GM19043 (cell line): ENCODE data around the gene MMAB.
"Not testable (repeated sequence)": the region's sequence is repeated elsewhere in the genome, so short reads cannot be mapped to it uniquely, and the experiment has no call there.

Experiments used
- ATAC-seq: cut with Tn5 transposase; IDR thresholded peaks from one replicate; pipeline ENCODE4 v1.9.1; 2021; ENCODE audit warnings: low read depth; ENCODE audit not compliant: unreplicated experiment

The MMAB gene

DNA sequence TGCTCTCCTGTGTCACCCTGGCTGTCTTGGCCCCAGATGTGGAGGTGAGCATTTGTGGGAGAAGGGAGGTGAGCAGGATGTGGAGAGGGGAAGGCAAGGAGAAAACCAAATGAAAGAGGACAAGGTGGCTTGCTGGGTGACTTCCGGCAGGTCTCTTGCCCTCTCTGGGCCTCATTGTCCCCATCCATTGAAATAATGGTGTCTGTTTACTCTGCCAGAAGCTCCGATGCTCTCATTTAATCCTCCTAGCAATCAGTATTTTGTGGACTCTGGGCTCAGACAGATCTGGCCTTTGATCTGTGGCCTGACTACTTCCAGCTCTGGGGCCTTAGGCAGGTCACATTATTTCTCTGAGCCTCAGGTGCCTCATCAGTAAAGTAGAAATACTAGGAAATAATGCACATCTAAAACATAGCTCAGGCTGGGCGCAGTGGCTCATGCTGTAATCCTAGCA is 30.9 kb upstream of the MMAB start:
- ATAC-seq, result no peak

DNA sequence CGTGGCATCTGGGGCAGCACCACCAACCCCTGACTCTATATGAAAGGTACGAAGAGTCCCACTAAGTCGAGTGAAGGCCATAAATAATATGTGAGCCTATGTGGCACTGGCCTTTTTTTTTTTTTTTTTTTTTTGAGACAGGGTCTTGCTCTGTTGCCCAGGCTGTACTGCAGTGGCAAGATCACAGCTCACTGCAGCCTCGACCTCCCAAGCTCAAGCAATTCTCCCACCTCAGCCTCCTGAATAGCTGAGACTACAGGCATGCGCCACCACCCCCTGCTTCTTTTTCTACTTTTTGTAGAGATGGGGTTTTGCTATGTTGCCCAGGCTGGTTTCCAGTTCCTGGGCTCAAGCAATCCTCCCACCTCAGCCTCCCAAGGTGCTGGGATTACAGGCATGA is 28.8 kb upstream of the MMAB start:
- not testable (repeated sequence) for ATAC-seq

DNA sequence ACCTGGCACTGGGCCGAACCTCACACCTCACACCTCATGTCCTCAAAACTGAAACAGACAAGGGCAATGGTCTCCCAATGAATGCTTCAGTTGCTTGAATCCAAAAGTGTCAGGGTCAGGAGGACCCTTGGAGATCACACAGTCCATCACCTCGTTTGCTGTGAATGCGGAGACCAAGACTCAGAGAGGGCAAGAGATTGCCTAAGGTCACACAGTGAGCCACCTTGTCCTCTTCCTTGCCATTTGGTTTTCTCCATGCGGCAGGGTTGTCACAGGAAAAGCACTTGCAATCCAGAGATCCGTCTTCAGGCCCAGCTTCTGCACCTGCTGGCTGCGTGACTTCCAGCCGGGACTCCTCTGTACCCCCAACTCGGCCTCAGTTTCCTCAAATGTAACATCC is 28.3 kb upstream of the MMAB start:
- ATAC-seq, result no peak

DNA sequence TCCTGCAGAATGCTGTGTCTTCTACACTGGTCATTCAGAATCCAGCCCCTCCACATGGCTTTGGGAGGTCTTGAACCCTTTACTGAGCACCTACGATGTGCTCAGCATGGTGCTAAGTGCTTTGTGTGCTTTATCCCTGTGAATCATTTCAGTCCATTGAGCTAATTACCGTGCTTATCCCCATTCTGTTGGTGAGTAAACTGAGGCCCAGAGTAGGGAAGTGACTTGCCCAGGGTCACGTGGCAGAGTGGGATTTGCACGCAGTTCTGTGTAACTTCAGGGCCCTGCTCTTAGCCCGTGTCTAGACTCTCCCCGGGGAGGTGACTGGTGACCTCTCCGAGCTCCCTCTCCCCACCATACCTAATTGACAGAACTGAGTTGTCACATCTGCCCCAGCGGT is 27.7 kb upstream of the MMAB start:
- no peak for ATAC-seq

DNA sequence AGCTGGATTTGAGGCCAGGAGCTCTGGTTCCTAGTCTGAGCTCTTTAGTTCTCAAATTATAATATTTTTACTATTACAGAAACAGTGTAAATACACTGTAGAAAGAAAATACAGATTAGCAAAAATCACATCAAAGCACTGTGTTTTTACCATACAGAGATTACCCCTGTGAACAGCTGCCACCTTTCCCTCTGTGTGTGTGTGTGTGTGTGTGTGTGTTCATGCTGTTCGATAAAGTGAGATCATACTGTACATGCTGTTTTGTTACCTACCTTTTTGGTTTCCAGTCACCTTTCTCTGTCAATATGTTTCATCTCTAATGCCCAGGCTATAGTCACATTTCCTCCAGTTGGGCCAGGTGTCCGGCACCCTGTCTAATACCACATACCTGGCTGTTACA is 27.2 kb upstream of the MMAB start:
- ATAC-seq, result no peak

DNA sequence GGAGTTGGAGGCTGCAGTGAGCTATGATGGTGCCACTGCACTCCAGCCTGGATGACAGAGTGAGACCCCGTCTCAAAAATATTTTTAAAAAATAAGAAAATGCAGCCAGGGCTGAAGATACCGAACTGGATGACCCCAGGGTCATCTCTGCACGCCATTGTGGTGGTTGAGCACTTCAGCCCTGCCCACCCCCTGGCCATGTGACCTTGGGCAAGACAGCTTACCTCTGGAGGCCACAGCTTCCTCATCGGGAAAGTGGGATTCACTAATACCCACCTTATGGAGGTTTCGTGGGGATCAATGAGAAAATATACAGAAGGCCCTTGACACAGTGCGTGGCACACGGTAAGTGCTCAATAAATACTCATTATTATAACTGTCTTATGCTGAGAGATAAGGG is 25.8 kb upstream of the MMAB start:
- ATAC-seq, result no peak

DNA sequence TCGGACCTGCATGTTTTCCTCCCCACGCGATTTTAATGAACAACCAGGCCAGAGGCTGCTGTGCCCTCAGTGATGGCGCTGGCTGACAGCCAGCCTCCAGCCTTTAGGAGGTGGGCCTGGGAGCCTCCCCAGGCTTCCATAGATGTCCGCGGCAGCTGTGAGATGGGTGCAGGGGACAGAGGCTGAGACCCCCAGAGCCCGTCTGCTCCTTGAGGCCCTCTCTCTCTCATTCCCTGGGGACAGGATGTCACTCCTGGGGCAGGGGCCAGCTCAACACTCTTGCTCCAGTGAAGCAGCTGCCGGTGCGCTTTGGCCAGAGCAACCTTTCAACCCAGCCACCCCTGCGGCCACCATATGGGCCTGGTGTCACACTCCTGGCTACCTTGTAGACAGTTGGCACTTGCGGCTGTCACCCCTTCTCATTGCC is 25.1 kb upstream of the MMAB start:
- ATAC-seq, result no peak

DNA sequence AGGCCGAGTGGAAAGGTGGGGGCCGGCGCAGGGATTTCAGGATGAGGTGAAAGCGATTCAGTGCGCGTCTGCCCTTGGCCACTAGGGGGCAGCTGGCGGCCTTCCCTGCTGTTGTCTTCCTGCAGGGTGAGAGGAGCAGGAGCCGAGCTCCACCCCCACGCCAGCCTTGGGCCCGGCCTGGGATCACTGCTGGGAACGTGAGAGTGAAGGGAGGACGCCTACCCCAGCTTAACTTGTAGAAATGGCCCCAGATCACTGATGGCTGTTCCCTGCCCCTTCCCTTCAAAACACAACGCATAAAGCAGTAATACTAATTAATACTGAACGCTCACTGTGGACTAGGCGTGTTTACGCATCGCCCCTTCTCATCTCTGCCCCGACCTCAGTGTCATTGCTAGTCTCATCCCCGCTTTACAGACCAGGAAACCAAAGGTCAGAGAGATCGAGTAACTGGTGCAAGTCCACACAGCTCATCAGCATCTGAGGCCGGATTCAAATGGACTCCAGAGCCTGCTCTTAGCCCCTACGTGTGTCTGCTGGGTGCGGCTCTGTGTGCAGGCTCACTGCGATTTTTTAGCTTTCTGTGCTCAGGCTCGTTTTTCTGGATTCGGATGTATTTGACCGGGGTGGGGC is 24.6 kb upstream of the MMAB start:
- no peak for ATAC-seq

DNA sequence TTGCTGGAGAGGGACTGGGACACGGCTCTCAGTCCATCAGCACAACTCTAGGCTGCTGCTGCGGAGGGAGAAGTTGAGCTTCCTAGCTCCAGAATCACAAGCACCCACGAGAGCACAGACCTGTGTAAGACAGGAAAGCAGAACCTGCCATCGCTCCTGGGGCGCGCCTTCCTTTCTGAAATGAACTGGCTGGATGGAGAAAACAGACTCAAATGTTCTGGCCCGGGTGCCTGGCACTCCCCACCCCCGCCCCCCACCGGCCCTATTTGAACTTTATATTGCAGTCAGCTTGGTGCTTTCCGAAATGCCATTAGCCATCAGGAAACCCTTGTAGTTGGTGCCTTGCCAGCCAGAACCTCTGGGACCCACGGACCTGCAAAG is 24.1 kb upstream of the MMAB start:
- ATAC-seq, result no peak

DNA sequence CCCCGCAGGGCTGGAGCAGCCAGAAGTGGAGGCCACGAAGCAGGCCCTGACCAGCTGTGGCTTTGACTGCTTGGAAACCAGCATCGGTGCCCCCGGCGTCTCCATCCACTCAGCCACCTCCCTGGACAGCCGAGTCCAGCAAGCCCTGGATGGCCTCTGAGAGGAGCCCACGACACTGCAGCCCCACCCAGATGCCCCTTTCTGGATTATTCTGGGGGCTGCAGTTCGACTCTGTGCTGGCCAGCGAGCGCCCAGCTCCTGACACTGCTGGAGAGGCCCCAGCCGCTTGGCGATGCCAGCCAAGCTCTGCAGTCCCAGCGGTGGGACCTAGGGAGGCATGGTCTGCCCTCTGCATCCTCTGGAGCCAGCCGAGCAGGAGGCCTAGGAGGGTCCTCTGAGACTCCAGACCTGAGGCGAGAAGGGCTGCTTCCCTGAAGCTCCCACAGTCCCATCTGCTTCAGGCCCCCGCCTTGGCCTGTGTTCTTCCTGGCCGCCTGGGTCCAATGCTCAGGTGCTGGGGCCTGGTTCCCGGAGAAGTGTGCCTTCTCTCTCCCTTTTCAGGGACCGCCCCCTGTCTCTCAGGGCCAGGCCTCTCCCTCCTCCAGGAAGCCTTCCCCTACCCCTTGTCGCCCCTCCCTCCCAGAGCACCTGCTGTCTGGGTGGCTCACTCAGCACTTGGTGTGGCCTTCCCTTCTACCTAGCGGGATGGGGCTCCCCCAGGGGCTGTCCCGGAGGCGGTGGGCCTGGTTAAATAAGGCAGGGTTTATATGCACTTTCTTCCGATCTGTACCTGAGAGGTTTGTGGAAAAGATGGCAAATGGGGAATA is 23.3 kb upstream of the MMAB start:
- no peak for ATAC-seq

DNA sequence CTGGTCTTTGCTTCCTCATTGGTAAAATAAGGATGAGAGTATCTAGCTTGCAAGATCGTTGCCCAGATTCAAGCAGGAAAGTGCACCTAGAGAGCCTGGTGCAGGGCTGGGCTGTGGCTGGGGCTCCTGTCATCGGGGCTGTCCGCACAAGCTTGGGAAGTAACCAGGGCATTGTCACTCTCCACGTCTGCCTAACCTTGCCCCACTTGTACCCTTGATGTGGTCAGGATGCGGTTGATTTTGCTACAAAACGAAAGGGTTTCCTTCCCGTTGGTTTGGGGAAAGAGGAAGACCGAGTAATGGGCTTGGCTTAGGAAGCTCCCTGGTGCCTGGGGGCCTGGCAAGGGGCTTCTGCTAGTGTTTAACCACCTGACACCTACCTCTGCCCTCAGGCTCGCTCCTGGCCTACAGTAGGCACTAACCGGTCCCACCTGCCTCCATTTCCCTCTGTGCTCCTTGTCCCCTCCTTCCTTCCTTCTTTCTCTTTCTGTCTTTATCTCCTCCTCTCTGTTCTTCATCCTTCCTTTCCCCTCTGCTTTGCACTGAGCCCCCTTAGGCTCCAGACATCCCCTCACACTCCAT is 22.1 kb upstream of the MMAB start:
- ATAC-seq, result no peak

DNA sequence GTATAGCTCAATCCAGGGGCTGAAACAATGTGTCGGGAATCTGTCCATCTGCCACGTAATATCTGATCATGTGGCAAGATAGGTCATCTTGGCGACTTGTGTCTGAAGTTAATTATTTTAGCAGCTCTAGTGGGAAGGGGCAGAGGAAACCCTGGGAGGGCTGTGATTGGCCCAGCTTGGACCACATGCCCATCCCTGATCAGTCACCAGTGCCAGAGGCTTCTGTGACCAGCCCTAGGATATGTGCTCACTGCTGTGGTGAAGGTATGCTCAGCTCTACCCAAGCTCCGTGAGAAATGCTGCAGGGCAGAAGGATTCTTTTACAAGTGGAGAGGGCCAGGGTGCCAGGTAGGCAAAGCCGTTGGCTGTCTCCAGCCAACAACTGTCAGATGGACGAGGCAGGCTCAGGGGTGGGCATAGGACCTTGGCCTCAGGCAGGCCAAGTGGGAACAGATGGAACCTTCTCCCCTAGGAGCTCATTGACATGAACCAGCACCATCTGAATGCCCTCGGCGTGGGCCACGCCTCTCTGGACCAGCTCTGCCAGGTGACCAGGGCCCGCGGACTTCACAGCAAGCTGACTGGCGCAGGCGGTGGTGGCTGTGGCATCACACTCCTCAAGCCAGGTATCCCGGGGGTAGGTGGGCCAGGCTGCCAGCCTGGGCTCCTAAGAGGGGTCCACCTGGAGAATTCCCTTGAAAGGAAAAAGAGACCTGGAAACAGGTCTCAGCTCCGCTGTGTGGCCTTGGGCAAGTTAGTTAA is 21.4 kb upstream of the MMAB start:
- no peak for ATAC-seq

DNA sequence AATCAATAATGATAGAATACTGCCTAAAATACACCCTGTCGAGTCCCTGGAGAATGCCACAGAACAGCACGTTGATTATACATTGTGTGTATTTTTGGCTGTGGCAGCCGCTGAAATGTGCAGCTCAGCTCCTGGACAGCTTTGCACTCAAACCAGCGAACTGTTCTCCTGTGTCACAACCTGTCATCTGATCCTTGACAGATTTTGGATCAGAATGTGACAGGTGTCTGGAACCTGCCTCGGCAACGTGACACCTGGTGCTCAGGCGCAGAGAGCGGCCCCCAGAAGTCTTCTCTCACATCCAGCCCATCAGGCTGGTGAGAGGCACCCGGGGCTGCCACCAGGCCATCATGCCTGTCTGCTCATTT is 19.6 kb upstream of the MMAB start:
- no peak for ATAC-seq

DNA sequence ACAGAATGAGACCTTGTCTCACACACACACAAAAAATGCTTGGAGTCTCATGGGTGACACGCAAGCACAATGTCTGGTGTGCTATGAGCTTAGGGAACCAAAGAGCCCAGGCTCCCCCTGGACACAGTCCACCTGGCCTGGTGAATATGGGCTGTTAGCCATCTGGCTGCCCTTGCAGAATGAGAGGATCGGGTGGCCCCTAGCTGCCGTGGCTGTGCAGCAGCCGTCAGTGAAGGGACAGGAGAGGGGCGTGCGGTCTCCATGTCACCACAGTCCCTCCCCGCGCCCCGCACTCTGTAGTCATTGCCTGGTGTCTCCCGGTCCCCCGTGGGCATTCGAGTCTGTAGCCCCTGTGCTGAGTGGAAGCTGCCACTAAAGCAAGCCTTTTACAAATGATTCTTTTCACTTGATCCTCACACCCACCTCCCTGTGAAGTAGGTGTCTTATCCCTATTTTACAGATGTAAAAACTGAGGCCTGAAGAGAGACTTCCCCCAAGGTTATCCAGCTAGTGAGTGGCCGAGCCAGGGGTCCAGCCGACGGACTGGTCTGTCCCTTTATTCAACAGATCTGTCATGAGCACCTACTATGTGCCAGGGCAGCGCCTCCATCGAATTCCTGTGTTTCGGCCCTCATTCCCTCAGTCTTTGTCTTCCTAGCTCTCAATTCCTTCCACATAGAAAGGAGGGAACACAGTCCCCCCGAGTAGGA is 19.0 kb upstream of the MMAB start:
- no peak for ATAC-seq

DNA sequence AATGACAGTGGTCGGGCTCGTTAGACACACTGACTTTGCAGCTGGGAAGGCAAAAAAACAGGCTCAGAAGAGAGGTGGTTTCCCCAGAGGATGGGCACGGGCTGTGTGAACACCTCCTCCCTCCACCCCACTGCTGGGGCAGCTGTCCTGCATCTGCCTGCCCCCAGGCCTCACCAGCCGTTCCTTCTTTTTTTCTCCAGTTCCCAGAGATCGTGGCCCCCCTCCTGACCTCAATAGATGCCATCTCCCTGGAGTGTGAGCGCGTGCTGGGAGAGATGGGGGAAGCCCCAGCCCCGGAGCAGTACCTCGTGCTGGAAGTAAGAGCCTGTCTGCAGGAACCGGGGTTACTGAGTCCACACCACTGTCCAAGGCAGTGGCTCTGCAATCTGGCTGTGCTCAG is 17.7 kb upstream of the MMAB start:
- no peak for ATAC-seq

DNA sequence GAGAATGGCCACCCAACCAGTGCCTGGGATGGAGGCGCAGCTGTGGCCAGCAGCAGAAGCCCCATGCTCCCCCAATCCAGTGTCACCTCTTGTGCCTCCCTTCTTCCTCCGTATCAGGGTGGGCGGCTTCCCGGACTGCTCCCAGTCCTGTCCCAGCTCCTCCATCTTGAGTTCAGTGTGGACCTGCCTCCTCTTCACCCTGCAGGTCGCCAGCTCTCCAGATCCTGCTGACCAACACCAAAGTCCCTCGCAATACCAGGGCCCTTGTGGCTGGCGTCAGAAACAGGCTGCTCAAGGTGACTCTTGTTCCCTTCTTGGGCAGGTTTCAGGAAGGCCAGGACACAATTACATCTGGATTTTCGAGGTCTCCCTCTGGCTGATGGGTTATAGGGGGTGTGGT is 17.3 kb upstream of the MMAB start:
- ATAC-seq, result no peak

DNA sequence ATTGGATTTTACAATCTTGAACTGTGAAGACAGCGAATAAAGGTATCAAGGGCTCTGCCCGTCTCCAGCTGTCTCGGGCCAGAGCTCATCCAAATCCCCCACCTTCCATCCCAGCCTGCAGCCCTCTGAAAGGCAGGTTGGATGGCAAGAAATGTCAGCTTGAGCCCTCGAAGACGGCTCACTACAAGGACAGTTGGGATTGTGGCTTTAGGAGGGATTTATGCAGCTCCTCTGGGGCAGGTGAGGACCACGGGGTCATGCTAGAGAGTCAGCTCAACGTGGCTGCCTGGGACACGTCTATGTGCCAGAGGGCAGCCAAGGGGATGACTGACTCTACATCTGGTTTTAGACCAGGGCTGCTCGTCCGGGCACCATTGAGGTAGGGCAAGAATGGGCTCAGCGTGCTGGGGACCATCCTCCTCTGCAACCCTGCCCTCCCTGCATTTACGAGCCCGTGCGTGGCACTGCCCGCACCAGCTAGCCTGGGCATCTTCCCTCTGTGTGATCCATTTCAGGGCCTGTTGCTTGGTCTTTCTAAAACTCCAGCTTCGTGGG is 16.5 kb upstream of the MMAB start:
- no peak for ATAC-seq

DNA sequence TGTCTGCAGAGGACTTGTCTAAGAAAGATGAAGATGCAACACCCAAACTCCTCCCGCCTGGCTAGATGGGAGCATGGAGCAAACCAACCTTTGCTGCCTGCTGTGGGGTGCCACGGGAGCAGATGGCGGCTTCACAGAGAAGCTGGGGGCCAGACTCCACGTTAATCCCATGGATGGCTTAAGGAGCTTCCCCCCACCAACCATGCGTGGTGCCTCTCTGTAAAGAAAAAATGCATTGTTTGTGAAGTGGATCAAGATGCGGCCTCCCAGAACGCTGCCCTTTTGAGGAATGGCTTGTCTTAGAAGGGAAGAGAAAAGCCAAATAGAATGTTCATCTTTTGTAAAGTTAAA is 15.9 kb upstream of the MMAB start:
- ATAC-seq, result no peak

DNA sequence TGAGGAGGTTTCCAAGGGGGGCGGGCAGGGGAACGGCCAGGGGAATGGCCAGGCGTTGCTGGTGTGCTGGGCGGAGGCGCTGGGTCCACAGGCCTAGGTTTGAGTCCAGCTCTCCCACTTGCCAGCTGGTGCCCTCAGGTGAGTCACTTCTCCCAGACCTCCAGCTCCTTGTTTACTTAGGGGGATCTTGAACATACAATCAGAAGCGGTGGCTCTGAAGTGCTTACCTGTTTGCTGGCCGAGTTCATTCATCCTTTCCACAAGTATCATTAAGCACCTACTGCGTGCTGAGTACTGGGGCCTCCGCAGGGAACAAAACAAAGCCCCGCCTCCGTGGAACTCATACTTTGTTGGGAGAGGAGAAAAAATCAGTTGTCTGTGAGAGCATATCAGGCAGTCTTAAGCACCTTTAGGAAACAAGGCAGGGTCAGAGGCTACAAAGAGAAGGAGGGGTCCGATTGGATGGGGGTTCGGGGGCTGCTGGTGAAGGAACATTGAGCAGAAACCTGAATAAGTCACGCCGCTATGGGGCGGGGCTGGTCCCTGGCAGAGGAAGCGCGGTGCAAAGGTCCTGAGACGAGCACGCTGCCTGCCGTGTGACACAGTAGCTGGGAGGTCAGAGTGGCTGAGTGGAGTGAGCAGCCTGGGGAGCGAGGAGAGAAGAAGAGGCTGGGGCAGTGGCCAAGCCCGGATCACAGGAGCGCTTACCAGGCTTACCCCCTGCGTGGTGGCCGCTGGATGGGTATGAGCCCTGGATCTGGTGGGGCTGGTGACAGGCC is 15.3 kb upstream of the MMAB start:
- ATAC-seq, result no peak

DNA sequence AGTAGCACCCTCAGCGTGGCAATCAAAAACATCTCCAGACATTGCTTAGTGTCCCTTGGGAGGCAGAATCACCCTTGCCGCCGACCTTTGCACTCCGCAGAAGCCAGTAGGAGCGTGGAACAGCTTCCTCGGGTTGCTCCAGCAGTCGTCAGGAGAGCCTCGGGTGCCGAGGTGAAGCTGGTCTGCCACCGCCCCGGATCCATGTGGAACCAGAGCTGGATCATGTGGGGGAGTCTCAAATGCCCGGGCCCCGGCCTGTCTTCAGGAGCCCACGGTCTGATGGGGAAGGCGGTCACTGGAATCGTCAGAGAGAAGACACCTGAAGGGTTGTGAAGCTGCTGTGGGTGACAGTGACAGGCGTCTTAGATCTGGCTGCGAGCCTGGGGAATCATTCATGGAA is 14.6 kb upstream of the MMAB start:
- no peak for ATAC-seq
